WERI-Rb-1 (cell line): ENCODE data around the gene DZIP3.

ENCODE experiments used
- DNase-seq: peaks from one replicate; pipeline ENCODE4 v3.0.0-alpha.2; 2020
- H3K27ac ChIP-seq: fragments of 250-450 bp; sonication (Bioruptor Pico); 2 replicates; pipeline ENCODE4 v1.5.1; 2020; ENCODE audit warnings: mild to moderate bottlenecking, moderate library complexity
- H3K27me3 ChIP-seq: fragments of 250-450 bp; sonication (Bioruptor Pico); 2 replicates; pipeline ENCODE4 v1.5.1; 2021; ENCODE audit warnings: mild to moderate bottlenecking, low read depth, moderate library complexity; ENCODE audit not compliant: insufficient read depth, severe bottlenecking
- H3K36me3 ChIP-seq: fragments of 250-450 bp; sonication (Bioruptor Pico); 2 replicates; pipeline ENCODE4 v1.5.1; 2020; ENCODE audit warnings: mild to moderate bottlenecking, moderate library complexity
- H3K4me3 ChIP-seq: 2 replicates; pipeline ENCODE4 v1.5.1; 2011; ENCODE audit warnings: low read depth, mild to moderate bottlenecking, control low read depth, low read length
- H3K9me3 ChIP-seq: fragments of 250-450 bp; sonication (Bioruptor Pico); 2 replicates; pipeline ENCODE4 v1.5.1; 2021; ENCODE audit warnings: mild to moderate bottlenecking, moderate library complexity; ENCODE audit not compliant: severe bottlenecking
- CTCF ChIP-seq: IDR thresholded peaks from 2 replicates; pipeline ENCODE4 v1.5.1; 2011; ENCODE audit warnings: low read depth, mild to moderate bottlenecking, control low read depth, inconsistent platforms, low read length

The DZIP3 gene

DNA sequence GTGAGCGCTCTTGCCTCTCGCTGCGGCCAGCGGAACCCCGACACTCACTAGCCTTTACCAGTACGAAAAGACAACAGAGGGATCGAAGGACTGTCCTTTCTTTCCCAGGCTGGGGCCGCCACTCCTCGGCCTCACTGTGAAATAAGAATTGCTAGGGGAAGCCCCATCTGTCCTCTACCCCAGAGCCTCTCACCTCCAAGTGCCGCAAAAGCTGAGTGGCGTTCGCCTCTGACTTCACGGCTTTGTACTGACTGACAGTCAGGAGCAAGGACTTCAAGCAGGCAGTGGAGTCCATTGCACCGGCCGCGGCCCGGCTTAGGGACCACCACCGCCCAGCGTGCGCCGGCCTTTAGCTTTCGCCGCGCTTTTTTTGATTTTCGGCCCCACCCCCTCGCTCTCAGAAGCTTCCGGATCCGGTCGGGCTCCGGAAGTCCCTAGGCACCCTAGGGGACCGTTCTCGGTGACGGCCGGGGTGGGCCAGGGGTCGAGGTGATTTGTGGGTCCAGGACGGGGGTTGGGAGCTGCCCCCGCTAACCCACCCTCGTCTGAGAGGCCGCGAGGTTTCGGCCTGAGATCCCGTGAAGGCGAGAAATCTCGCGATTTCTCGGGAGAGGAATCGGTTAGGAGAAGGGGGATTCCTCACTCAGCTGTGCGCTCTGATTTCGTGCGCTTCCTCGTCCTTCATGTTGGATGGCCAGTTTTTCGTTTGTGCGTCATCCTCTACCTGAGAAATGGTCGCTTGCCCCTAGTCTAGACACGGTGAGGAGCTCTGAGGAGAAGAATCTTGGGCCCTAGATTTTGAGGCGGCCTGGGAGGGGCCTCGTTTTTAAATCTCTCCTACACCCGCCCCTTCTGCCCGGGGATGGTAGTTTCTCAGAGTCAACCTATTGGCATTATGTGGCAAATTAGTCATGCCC is at the start of gene DZIP3, which contains the start of gene CIP2A:
Gene DZIP3 (plus strand): TSS at position 642 of the 917 bp plus-strand sequence. CDS start 15,685 bp downstream, outside the sequence.
Gene CIP2A (minus strand): TSS at position 358 of the 917 bp plus-strand sequence. CDS start 63 bp downstream, at position 295.
- Histone ChIP-seq H3K9me3 (no peaks in the 10 kb centered on the region), H3K27ac (peak within 1 kb of the TSS; percentile 93), H3K4me3 (peak within 1 kb of the TSS; percentile 100), H3K36me3 (peaks cover 16% of the 10 kb centered on the region), H3K27me3 (no peaks in the 10 kb centered on the region)
- TF ChIP-seq CTCF, result no peak
- DNase-seq, result peak; percentile 97

DNA sequence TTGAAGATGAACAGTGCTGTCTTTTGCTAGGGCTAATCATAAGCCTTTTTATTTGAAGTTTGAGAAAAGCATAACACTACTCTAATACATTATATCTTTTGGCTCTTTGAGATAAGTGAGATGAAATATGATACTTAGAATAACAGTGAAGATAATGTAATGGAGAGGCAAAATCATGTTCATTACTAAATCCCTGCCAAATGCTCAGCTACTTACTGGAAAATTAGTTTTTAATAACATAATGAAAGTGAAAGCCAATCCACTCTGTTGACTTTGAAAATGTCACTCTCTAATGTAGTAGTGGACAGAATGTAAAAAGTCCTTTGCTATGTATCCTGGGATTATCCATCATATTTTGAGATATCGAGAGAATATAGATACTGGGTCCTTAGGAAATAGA is 43.3 kb upstream of the DZIP3 start:
- H3K9me3 ChIP-seq, result peaks cover 3% of the 10 kb centered on the region
- H3K27me3 ChIP-seq, result no peaks in the 10 kb centered on the region
- TF ChIP-seq CTCF, result no peak
- H3K27ac ChIP-seq, result no peak overlapping the region
- no peak for DNase-seq
- peaks cover 21% of the 10 kb centered on the region for H3K36me3 ChIP-seq
- no peak overlapping the region for H3K4me3 ChIP-seq

DNA sequence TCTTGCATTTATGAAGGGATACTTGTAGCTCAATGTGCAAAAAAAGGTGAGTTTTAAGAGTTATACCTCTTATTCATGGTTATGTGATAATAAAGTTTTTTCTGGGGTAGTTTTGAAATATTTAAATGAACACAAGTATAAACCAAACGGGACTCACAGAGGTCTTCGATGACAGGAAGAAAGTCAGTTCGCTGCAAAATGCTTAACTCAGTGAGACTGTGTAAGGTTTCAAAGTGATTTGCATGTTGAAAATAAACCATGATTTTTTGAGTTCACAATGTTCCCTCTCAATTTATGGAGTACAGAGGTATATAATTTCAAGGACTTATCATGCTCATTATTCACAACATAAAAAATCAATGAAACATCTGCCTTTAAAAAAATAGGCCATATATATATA is 42.8 kb upstream of the DZIP3 start:
- DNase-seq, result no peak
- no peaks in the 10 kb centered on the region for H3K27me3 ChIP-seq
- TF ChIP-seq CTCF, result no peak
- no peak overlapping the region for H3K4me3 ChIP-seq
- H3K36me3 ChIP-seq, result peaks cover 26% of the 10 kb centered on the region
- H3K9me3 ChIP-seq, result peaks cover 3% of the 10 kb centered on the region
- H3K27ac ChIP-seq, result no peak overlapping the region

DNA sequence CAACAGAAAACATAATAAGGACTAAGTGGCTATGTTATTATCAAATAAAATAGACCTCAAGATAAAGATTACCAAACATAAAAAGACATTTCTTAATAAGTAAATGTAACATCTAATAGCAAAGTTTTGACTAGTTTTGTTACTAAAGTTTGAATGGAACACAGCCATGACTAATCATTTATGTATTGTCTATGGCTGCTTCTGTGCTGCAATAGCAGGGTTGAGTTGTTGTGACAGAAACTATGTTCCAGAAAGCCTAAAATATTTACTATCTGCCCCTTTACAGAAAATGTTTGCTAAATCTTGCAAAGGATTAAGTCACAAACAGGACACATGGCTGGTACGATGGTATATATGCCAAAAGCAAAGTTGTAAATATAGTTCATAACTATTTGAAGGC is 41.2 kb upstream of the DZIP3 start:
- Histone ChIP-seq H3K9me3 (peaks cover 1% of the 10 kb centered on the region), H3K27me3 (no peaks in the 10 kb centered on the region), H3K27ac (no peak overlapping the region), H3K4me3 (no peak overlapping the region), H3K36me3 (peaks cover 36% of the 10 kb centered on the region)
- no peak for DNase-seq
- TF ChIP-seq CTCF, result no peak

DNA sequence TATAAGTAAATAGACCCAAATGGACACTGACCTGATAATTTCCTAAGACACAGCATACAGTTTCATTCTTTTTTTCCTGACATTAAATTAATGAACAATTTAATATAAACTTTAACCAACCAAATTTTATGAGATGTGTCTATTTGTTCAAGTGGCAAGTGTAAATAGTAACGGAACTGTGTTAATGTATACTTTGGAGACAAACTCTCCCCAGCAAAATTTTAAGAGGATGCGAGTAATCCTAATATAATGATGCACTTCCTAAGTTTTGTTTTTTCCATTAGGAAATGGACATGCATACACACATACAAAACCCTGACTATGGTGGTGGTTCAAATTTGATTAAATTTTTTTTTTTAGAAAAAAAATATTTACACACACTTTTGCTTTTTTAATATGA is 40.6 kb upstream of the DZIP3 start:
- Histone ChIP-seq H3K4me3 (no peak overlapping the region), H3K9me3 (no peaks in the 10 kb centered on the region), H3K36me3 (peaks cover 31% of the 10 kb centered on the region), H3K27me3 (no peaks in the 10 kb centered on the region), H3K27ac (no peak overlapping the region)
- no peak for DNase-seq
- no peak for TF ChIP-seq CTCF
